Right atrium auricular region (tissue), 2 donors: Measurements from ENCODE around the gene KRTAP10-4. TPM values are rescaled to one million over a fixed set of nuclear protein-coding genes. Genes with fewer than 3 reads are reported as not detected.

Source experiments
- DNase-seq: peaks from one replicate; pipeline ENCODE4 v3.0.0-alpha.2; 2019; ENCODE audit warnings: low spot score
- H3K27ac ChIP-seq, 2 donors: fragments of 200-600 bp; sonication (generic); 1 replicate in 1 of 2; 2 replicates in 1 of 2; pipeline ENCODE4 v1.5.1; 2016 to 2019
- H3K27me3 ChIP-seq, 2 donors: fragments of 200-600 bp; sonication (generic); one replicate each; pipeline versions ENCODE4 v1.5.1 to v1.6.0; 2017 to 2019
- H3K36me3 ChIP-seq: fragments of 200-600 bp; sonication (generic); one replicate; pipeline ENCODE4 v1.5.1; 2016
- H3K4me1 ChIP-seq, 2 donors: fragments of 200-600 bp; sonication (generic); one replicate each; pipeline versions ENCODE4 v1.5.1 to v1.6.0; 2017 to 2019
- H3K4me3 ChIP-seq, 2 donors: fragments of 200-600 bp; sonication (generic); 1 replicate in 1 of 2; 2 replicates in 1 of 2; pipeline ENCODE4 v1.5.1; 2017 to 2019; ENCODE audit warnings: mild to moderate bottlenecking in 1 of 2, moderate library complexity in 1 of 2
- H3K9me3 ChIP-seq, 2 donors: fragments of 200-600 bp; sonication (generic); one replicate each; pipeline ENCODE4 v1.5.1; 2019
- total RNA-seq, 2 donors: library from RNA; depleted of rRNA; stranded (reverse); fragments of >200 nt; gene quantifications; one replicate each; pipeline ENCODE4 v1.1.0, GENCODE V29; 2016
- TF ChIP-seq, protein P1 (sequence below), 2 donors: fragments of 200-600 bp; sonication (generic); IDR thresholded peaks; one replicate each; pipeline ENCODE4 v1.5.1; 2019; ENCODE audit warnings: antibody characterized with exemption in 2 of 2

Gene KRTAP10-4
- total RNA-seq, 2 donors from 2014 or later = not detected

GRCh38 chr21:44572959-44573583, 458 bp upstream of the KRTAP10-4 start:
- H3K27me3 ChIP-seq = no peaks in the 10 kb centered on the region
- no peaks in the 10 kb centered on the region for H3K36me3 ChIP-seq
- peak; percentile 11 for DNase-seq
- no peaks in the 10 kb centered on the region for H3K4me1 ChIP-seq
- H3K9me3 ChIP-seq = peaks cover 0 to 16% of the 10 kb centered on the region in 2 donors
- H3K4me3 ChIP-seq = no peak overlapping the region
- TF ChIP-seq, protein P1, sequence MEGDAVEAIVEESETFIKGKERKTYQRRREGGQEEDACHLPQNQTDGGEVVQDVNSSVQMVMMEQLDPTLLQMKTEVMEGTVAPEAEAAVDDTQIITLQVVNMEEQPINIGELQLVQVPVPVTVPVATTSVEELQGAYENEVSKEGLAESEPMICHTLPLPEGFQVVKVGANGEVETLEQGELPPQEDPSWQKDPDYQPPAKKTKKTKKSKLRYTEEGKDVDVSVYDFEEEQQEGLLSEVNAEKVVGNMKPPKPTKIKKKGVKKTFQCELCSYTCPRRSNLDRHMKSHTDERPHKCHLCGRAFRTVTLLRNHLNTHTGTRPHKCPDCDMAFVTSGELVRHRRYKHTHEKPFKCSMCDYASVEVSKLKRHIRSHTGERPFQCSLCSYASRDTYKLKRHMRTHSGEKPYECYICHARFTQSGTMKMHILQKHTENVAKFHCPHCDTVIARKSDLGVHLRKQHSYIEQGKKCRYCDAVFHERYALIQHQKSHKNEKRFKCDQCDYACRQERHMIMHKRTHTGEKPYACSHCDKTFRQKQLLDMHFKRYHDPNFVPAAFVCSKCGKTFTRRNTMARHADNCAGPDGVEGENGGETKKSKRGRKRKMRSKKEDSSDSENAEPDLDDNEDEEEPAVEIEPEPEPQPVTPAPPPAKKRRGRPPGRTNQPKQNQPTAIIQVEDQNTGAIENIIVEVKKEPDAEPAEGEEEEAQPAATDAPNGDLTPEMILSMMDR (IDR thresholded peaks at IDR 0.05) = no peak
- H3K27ac ChIP-seq = no peak overlapping the region

GRCh38 chr21:44574457-44575306, 1.2 kb downstream of the KRTAP10-4 start:
- H3K36me3 ChIP-seq = no peaks in the 10 kb centered on the region
- no peak overlapping the region for H3K4me3 ChIP-seq
- TF ChIP-seq, protein P1 (IDR thresholded peaks at IDR 0.05) = no peak
- peaks cover 0 to 16% of the 10 kb centered on the region in 2 donors for H3K9me3 ChIP-seq
- H3K27ac ChIP-seq = no peak overlapping the region
- DNase-seq = peak; percentile 28
- no peaks in the 10 kb centered on the region for H3K4me1 ChIP-seq
- H3K27me3 ChIP-seq = no peaks in the 10 kb centered on the region

GRCh38 chr21:44575307-44576024, 1.9 kb downstream of the KRTAP10-4 start:
- Histone ChIP-seq H3K4me3 (no peak overlapping the region), H3K27ac (no peak overlapping the region), H3K36me3 (no peaks in the 10 kb centered on the region), H3K27me3 (no peaks in the 10 kb centered on the region), H3K4me1 (no peaks in the 10 kb centered on the region), H3K9me3 (peaks cover 0 to 16% of the 10 kb centered on the region in 2 donors)
- TF ChIP-seq, protein P1 (IDR thresholded peaks at IDR 0.05) = no peak
- peak; percentile 9 for DNase-seq

GRCh38 chr21:44576025-44576420, 2.5 kb downstream of the KRTAP10-4 start:
- Histone ChIP-seq H3K36me3 (no peaks in the 10 kb centered on the region), H3K27ac (no peak overlapping the region), H3K4me1 (no peaks in the 10 kb centered on the region), H3K4me3 (no peak overlapping the region), H3K27me3 (no peaks in the 10 kb centered on the region), H3K9me3 (peaks cover 0 to 19% of the 10 kb centered on the region in 2 donors)
- peak; percentile 9 for DNase-seq
- TF ChIP-seq, protein P1 (IDR thresholded peaks at IDR 0.05) = no peak

DNA sequence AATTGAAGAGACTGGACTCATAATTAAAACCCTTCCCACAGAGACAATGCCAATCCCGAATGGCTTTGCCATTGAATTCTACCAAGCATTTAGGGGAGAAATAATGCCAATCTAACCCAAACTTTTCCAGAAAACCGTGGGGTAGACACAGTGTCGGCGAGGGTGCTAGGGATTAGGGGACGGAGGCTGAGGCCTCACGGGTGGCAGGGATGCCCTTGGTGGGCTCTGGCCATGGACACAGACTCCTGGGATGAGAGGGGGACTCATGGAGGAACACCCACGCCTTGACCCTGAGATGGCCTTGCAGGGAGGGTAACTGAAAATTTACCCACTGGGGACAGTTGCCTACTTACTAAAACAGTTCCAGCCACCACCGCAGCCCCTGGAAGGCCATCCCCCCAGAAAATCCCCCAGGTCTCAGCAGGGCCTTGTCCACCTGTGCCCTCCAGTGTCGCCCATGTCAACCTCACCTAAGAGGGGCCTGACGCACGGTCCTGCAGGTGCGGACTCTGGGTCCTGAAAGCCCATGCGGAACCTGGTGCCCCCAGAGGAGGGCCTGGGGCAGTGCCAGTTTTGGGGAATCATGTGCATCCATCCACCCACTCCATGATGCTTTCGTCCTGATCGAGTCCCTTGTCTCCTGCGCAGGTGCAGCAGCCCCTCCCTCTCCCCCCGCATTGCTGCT, 5.0 kb downstream of the KRTAP10-4 start:
- peaks cover 0 to 23% of the 10 kb centered on the region in 2 donors for H3K9me3 ChIP-seq
- TF ChIP-seq, protein P1 (IDR thresholded peaks at IDR 0.05) = no peak
- no peaks in the 10 kb centered on the region for H3K27me3 ChIP-seq
- H3K36me3 ChIP-seq = no peaks in the 10 kb centered on the region
- no peak overlapping the region for H3K27ac ChIP-seq
- H3K4me1 ChIP-seq = no peaks in the 10 kb centered on the region
- no peak overlapping the region for H3K4me3 ChIP-seq
- DNase-seq = peak; percentile 32
